OCI-LY3 (cell line): Measurements from ENCODE around the gene KARS1.

ENCODE experiments used
- EZH2phosphoT487 ChIP-seq: fragments of 200-600 bp; shearing (Covaris generic); IDR thresholded peaks from 2 replicates; pipeline ENCODE4 v1.6.1; 2018; ENCODE audit warnings: antibody characterized with exemption, mixed run types, low read depth
- TF ChIP-seq, protein P1 (sequence below): fragments of 200-600, 300-600 bp; sonication (generic); IDR thresholded peaks from 2 replicates; pipeline ENCODE4 v1.5.1; 2014; ENCODE audit warnings: antibody characterized with exemption, low read length, low read depth

DNA sequence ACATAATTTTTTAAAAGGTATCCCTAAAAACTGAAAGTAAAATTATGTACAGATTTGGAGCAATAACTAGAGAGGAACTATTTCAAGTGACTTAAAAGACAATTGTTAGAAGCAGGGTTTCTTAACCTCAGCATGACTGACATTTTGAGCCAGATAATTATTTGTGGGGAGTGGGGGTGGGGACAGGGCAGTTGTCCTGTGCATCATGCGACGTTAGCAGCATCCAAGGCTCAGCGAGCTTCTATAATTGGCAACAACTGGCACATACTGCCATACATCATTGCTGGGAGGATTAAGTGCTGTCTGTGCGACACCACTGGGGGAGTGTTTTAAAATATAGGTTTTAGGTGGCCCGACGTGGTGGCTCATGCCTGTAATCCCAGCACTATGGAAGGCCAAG lies 54.2 kb downstream of the KARS1 start:
- TF ChIP-seq, protein P1, sequence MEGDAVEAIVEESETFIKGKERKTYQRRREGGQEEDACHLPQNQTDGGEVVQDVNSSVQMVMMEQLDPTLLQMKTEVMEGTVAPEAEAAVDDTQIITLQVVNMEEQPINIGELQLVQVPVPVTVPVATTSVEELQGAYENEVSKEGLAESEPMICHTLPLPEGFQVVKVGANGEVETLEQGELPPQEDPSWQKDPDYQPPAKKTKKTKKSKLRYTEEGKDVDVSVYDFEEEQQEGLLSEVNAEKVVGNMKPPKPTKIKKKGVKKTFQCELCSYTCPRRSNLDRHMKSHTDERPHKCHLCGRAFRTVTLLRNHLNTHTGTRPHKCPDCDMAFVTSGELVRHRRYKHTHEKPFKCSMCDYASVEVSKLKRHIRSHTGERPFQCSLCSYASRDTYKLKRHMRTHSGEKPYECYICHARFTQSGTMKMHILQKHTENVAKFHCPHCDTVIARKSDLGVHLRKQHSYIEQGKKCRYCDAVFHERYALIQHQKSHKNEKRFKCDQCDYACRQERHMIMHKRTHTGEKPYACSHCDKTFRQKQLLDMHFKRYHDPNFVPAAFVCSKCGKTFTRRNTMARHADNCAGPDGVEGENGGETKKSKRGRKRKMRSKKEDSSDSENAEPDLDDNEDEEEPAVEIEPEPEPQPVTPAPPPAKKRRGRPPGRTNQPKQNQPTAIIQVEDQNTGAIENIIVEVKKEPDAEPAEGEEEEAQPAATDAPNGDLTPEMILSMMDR, result no peak
- TF ChIP-seq EZH2phosphoT487, result no peak
